K562 (cell line): ENCODE measurements around the gene ASB6. TPM values are rescaled to one million over a fixed set of nuclear protein-coding genes. Genes with fewer than 3 reads are reported as not detected.

Experiments used
- ZNF197 ChIP-seq: fragments of 200-800 bp; sonication (Bioruptor generic); IDR thresholded peaks from 2 replicates; pipeline ENCODE4 v1.6.1; 2016; ENCODE audit warnings: low read depth, missing genetic modification characterization, missing compliant biosample characterization
- polyA plus RNA-seq, 8 experiments: library from polyadenylated mRNA; depleted of rRNA in 4 of 8; stranded (reverse) in 5 of 8; unstranded in 3 of 8; fragments of >200 nt; fragmentation: Nextera tagmentation in 2 of 8; fragmentation: Illumina TruSeq in 1 of 8; extraction: Ambion mirVana in 2 of 8; extraction: Trizol in 1 of 8; gene quantifications; 2 replicates each; pipeline versions ENCODE4 v1.2.1 to v1.2.3, GENCODE V29; 2011 to 2014; ENCODE audit warnings: inconsistent platforms in 1 of 8, missing spikeins in 1 of 8
- total RNA-seq, 7 experiments: library from RNA; depleted of rRNA in 6 of 7; stranded (reverse); fragments of >200 nt in 6 of 7; fragmentation: Illumina TruSeq in 2 of 7; extraction: Trizol in 2 of 7; gene quantifications; 2 replicates each; pipeline versions ENCODE4 v1.2.1 to v1.2.3, GENCODE V29; 2011 to 2021; ENCODE audit warnings: low replicate concordance in 1 of 7
- TF ChIP-seq, protein P1 (sequence below): fragments of 450-650 bp; IDR thresholded peaks from 2 replicates; pipeline ENCODE4 v1.6.1; 2016; ENCODE audit warnings: low read depth

The ASB6 gene
- total and polyA plus RNA-seq, 9 of the 15 experiments (the other 6 are each of a cell fraction or from before 2014, with no cell fraction given) = 0.92 to 17.8 (median 11.3) TPM

DNA sequence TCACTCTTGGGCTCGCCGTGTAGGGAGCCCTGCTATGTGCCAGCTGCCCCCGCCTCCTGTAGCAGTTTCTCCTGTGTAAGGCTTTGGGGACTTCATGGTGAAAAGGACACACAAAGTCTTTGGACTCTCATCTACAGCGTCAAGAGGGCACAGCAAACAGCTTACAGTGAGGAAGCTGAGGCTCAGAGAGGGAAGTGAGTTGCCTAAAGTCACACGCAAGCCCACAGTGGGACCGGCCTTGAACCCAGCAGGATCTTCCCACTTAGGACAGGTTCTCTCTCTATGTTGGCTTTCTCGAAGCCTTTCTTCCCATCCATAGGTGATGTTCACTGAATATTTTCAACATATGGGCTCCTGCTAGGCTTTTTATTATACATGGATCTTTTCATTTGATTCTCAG is 13.7 kb upstream of the ASB6 start (continued):
- TF ChIP-seq, protein P1, sequence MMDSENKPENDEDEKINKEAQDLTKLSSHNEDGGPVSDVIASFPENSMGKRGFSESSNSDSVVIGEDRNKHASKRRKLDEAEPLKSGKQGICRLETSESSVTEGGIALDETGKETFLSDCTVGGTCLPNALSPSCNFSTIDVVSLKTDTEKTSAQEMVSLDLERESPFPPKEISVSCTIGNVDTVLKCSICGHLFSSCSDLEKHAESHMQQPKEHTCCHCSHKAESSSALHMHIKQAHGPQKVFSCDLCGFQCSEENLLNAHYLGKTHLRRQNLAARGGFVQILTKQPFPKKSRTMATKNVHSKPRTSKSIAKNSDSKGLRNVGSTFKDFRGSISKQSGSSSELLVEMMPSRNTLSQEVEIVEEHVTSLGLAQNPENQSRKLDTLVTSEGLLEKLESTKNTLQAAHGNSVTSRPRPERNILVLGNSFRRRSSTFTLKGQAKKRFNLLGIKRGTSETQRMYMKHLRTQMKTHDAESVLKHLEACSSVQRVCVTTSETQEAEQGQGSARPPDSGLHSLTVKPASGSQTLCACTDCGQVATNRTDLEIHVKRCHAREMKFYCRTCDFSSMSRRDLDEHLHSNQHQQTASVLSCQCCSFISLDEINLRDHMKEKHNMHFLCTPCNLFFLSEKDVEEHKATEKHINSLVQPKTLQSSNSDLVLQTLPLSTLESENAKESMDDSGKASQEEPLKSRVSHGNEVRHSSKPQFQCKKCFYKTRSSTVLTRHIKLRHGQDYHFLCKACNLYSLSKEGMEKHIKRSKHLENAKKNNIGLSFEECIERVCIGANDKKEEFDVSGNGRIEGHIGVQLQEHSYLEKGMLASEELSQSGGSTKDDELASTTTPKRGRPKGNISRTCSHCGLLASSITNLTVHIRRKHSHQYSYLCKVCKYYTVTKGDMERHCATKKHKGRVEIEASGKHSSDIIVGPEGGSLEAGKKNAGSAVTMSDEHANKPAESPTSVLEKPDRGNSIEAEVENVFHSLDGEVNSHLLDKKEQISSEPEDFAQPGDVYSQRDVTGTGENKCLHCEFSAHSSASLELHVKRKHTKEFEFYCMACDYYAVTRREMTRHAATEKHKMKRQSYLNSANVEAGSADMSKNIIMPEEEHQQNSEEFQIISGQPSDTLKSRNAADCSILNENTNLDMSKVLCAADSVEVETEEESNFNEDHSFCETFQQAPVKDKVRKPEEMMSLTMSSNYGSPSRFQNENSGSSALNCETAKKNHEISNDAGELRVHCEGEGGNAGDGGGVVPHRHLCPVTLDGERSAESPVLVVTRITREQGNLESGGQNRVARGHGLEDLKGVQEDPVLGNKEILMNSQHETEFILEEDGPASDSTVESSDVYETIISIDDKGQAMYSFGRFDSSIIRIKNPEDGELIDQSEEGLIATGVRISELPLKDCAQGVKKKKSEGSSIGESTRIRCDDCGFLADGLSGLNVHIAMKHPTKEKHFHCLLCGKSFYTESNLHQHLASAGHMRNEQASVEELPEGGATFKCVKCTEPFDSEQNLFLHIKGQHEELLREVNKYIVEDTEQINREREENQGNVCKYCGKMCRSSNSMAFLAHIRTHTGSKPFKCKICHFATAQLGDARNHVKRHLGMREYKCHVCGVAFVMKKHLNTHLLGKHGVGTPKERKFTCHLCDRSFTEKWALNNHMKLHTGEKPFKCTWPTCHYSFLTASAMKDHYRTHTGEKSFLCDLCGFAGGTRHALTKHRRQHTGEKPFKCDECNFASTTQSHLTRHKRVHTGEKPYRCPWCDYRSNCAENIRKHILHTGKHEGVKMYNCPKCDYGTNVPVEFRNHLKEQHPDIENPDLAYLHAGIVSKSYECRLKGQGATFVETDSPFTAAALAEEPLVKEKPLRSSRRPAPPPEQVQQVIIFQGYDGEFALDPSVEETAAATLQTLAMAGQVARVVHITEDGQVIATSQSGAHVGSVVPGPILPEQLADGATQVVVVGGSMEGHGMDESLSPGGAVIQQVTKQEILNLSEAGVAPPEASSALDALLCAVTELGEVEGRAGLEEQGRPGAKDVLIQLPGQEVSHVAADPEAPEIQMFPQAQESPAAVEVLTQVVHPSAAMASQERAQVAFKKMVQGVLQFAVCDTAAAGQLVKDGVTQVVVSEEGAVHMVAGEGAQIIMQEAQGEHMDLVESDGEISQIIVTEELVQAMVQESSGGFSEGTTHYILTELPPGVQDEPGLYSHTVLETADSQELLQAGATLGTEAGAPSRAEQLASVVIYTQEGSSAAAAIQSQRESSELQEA = no peak
- TF ChIP-seq ZNF197 (CRISPR knock-in tag) = no peak
